H1 (cell line): Measurements from ENCODE around the gene SLC17A8. TPM values are rescaled to one million over a fixed set of nuclear protein-coding genes. Genes with fewer than 3 reads are reported as not detected.

Experiments used
- BRCA1 ChIP-seq: IDR thresholded peaks from 2 replicates; pipeline ENCODE4 v1.6.1; 2012; ENCODE audit warnings: low read depth, low read length, improper control_type of control experiment
- CEBPB ChIP-seq: IDR thresholded peaks from 2 replicates; pipeline ENCODE4 v1.6.1; 2012; ENCODE audit warnings: low read depth, low read length
- CHD2 ChIP-seq: IDR thresholded peaks from 2 replicates; pipeline ENCODE4 v1.6.1; 2012; ENCODE audit warnings: low read length, improper control_type of control experiment
- CREB1 ChIP-seq: IDR thresholded peaks from 2 replicates; pipeline ENCODE4 v1.6.1; 2012; ENCODE audit warnings: inconsistent platforms
- EGR1 ChIP-seq: IDR thresholded peaks from 2 replicates; pipeline ENCODE4 v1.6.1; 2011; ENCODE audit warnings: low read depth, low read length, borderline replicate concordance
- SIN3A ChIP-seq, 2 experiments: IDR thresholded peaks in 1 of 2; conservative IDR thresholded peaks in 1 of 2; 2 replicates each; pipeline ENCODE4 v1.6.1; 2011 to 2012; ENCODE audit warnings: low read length in 2 of 2, improper control_type of control experiment in 1 of 2, low read depth in 1 of 2, mild to moderate bottlenecking in 1 of 2
- SUZ12 ChIP-seq: fragments of 200-600 bp; sonication (generic); IDR thresholded peaks from 2 replicates; pipeline ENCODE4 v1.6.1; 2012; ENCODE audit warnings: mild to moderate bottlenecking, inconsistent platforms, low read length, moderate library complexity, mixed read lengths
- TAF1 ChIP-seq: IDR thresholded peaks from 2 replicates; pipeline ENCODE4 v1.6.1; 2011; ENCODE audit warnings: mild to moderate bottlenecking, low read depth, low read length
- polyA plus RNA-seq, 7 experiments: library from polyadenylated mRNA; depleted of rRNA in 3 of 7; stranded (reverse) in 5 of 7; unstranded in 2 of 7; fragments of >200 nt in 5 of 7; fragments of 200-250 nt in 2 of 7; gene quantifications; 1 replicate in 5 of 7; 2 replicates in 1 of 7; 4 replicates in 1 of 7; pipeline versions ENCODE4 v1.2.1 to v1.2.3, GENCODE V29; 2011 to 2013; ENCODE audit warnings: missing spikeins in 2 of 7, mixed read lengths in 2 of 7
- total RNA-seq: library from RNA; stranded (reverse); fragmentation: NEBNext Ultra II Directional; extraction: Animal tissue kit (Norgen Biotek cat#: 25700); gene quantifications from 2 replicates; pipeline ENCODE4 v1.2.1, GENCODE V29; 2021

Gene SLC17A8
- total and polyA plus RNA-seq, 2 of the 8 experiments (the other 6 are each of a cell fraction or from before 2014, with no cell fraction given): 0.14 to 0.30 TPM

GRCh38 chr12:100453951-100454350, 97.1 kb downstream of the SLC17A8 start (continued):
- TF ChIP-seq CHD2 (no peak), SIN3A (conservative IDR thresholded peaks at IDR 0.05 in 1 of 2, IDR thresholded peaks at IDR 0.05 in 1 of 2; ENCODE audit: low read depth in 1 of 2, low read length in 2 of 2) (no peak), CREB1 (no peak), SUZ12 (no peak), EGR1 (no peak), TAF1 (no peak), BRCA1 (no peak), CEBPB (no peak)
